22Rv1 (cell line): Measurements from ENCODE around the gene RPL11.

Experiments
- ZFX ChIP-seq: fragments of 450-650 bp; IDR thresholded peaks from 2 replicates; pipeline ENCODE4 v1.6.1; 2017; ENCODE audit warnings: antibody characterized with exemption, borderline replicate concordance
- TF ChIP-seq, protein P1 (sequence below): fragments of 450-650 bp; IDR thresholded peaks from 2 replicates; pipeline ENCODE4 v1.5.1; 2017; ENCODE audit warnings: mild to moderate bottlenecking

DNA sequence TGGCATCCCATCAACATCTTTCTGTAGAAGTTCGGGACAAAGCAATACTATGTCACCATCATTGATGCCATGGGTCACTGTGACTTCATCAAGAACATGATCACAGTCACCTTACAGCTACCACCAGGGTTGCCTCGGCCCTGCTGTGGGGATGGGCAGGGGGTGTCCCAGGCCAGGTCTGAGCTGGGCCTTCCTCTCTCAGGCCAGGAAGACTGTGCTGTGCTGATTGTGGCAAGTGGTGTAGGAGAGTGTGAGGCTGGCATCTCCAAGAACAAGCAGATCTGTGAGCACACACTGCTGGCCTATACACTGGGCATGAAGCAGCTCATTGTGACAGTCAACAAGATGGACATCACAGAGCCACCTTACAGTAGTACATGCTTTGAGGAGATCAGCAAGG lies 20.9 kb upstream of the RPL11 start:
- TF ChIP-seq, protein P1, sequence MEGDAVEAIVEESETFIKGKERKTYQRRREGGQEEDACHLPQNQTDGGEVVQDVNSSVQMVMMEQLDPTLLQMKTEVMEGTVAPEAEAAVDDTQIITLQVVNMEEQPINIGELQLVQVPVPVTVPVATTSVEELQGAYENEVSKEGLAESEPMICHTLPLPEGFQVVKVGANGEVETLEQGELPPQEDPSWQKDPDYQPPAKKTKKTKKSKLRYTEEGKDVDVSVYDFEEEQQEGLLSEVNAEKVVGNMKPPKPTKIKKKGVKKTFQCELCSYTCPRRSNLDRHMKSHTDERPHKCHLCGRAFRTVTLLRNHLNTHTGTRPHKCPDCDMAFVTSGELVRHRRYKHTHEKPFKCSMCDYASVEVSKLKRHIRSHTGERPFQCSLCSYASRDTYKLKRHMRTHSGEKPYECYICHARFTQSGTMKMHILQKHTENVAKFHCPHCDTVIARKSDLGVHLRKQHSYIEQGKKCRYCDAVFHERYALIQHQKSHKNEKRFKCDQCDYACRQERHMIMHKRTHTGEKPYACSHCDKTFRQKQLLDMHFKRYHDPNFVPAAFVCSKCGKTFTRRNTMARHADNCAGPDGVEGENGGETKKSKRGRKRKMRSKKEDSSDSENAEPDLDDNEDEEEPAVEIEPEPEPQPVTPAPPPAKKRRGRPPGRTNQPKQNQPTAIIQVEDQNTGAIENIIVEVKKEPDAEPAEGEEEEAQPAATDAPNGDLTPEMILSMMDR, result no peak
- TF ChIP-seq ZFX, result no peak
